Glutamatergic neuron (in vitro differentiated cells): ENCODE data around the gene GNAQ. TPM values are rescaled to one million over a fixed set of nuclear protein-coding genes. Genes with fewer than 3 reads are reported as not detected.

Experiments used
- DNase-seq: peaks from one replicate; pipeline ENCODE4 v3.0.0; 2022
- H3K27ac Mint-ChIP-seq: one replicate; pipeline ENCODE4 v1.8.0; 2020; ENCODE audit warnings: mild to moderate bottlenecking, mixed read lengths, inconsistent platforms; ENCODE audit not compliant: unreplicated experiment
- H3K27me3 Mint-ChIP-seq: one replicate; pipeline ENCODE4 v1.8.0; 2020; ENCODE audit warnings: mild to moderate bottlenecking, moderate library complexity, mixed read lengths, inconsistent platforms; ENCODE audit not compliant: unreplicated experiment
- H3K36me3 Mint-ChIP-seq: one replicate; pipeline ENCODE4 v1.8.0; 2020; ENCODE audit warnings: mild to moderate bottlenecking, mixed read lengths, inconsistent platforms; ENCODE audit not compliant: unreplicated experiment
- H3K4me1 Mint-ChIP-seq: one replicate; pipeline ENCODE4 v1.8.0; 2020; ENCODE audit warnings: mild to moderate bottlenecking, low read depth, mixed read lengths, inconsistent platforms; ENCODE audit not compliant: unreplicated experiment
- H3K4me3 Mint-ChIP-seq: one replicate; pipeline ENCODE4 v1.8.0; 2020; ENCODE audit warnings: mild to moderate bottlenecking, mixed read lengths, inconsistent platforms; ENCODE audit not compliant: unreplicated experiment
- H3K9me3 Mint-ChIP-seq: one replicate; pipeline ENCODE4 v1.8.0; 2020; ENCODE audit warnings: mild to moderate bottlenecking, moderate library complexity, mixed read lengths, inconsistent platforms; ENCODE audit not compliant: unreplicated experiment
- total RNA-seq: library from RNA; stranded (reverse); fragmentation: NEBNext Ultra II Directional; extraction: Animal tissue kit (Norgen Biotek cat#: 25700); gene quantifications from one replicate; pipeline ENCODE4 v1.2.1, GENCODE V29; 2021; ENCODE audit not compliant: unreplicated experiment
- TF ChIP-seq, protein P1 (sequence below): fragments of 200-600 bp; sonication (generic); IDR thresholded peaks from one replicate; pipeline ENCODE4 v1.5.0; 2021; ENCODE audit not compliant: partially characterized antibody, unreplicated experiment

GNAQ gene
- total RNA-seq, 1 donor from 2014 or later, result 72.8 TPM

DNA sequence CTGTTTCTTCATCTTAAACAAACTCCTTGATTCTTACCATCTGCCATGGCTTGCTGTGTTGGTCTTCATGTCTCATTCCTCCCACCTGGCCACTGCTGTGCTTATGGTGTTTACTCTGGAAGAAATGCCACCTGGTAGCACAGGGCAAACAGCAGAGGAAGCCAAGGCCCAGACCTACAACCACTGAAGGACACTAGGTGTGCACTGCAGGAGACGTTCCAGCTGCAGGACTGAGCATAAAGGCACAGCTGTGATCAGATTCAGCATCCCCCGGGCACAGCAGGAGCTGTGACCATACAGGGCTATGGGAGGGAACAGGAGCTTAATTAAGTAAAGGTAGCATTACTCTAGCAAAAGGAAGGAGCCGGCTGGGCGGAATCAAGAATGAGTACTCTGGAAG is 12.6 kb upstream of the GNAQ start:
- TF ChIP-seq, protein P1, sequence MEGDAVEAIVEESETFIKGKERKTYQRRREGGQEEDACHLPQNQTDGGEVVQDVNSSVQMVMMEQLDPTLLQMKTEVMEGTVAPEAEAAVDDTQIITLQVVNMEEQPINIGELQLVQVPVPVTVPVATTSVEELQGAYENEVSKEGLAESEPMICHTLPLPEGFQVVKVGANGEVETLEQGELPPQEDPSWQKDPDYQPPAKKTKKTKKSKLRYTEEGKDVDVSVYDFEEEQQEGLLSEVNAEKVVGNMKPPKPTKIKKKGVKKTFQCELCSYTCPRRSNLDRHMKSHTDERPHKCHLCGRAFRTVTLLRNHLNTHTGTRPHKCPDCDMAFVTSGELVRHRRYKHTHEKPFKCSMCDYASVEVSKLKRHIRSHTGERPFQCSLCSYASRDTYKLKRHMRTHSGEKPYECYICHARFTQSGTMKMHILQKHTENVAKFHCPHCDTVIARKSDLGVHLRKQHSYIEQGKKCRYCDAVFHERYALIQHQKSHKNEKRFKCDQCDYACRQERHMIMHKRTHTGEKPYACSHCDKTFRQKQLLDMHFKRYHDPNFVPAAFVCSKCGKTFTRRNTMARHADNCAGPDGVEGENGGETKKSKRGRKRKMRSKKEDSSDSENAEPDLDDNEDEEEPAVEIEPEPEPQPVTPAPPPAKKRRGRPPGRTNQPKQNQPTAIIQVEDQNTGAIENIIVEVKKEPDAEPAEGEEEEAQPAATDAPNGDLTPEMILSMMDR, result no peak
- Mint-ChIP-seq H3K4me1 (no peaks in the 10 kb centered on the region), H3K4me3 (no peak overlapping the region), H3K27ac (no peak overlapping the region), H3K36me3 (no peaks in the 10 kb centered on the region), H3K9me3 (no peaks in the 10 kb centered on the region), H3K27me3 (no peaks in the 10 kb centered on the region)
- no peak for DNase-seq

DNA sequence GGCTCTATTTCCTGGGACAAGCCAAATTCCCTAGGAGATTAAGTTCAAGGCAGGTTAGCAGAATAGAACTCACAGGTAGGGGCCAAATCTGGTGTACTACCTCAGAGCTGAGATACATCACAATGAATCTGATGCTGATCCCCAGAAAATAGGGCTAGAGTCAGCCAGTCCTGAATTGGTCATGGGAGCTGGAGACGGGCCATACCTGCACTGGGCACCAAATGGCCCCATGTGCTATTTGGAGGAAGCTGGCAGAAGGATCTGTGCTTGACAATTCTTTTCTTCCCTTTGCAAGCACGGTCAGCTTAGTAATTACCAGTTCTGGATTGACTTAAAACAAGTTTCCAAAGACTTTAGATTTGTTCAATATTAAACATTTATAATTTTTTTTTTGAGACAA is 10.4 kb upstream of the GNAQ start:
- H3K4me3 Mint-ChIP-seq, result no peak overlapping the region
- peaks cover 2% of the 10 kb centered on the region for H3K9me3 Mint-ChIP-seq
- TF ChIP-seq, protein P1, result no peak
- H3K36me3 Mint-ChIP-seq, result no peaks in the 10 kb centered on the region
- no peak overlapping the region for H3K27ac Mint-ChIP-seq
- no peaks in the 10 kb centered on the region for H3K27me3 Mint-ChIP-seq
- DNase-seq, result no peak
- no peaks in the 10 kb centered on the region for H3K4me1 Mint-ChIP-seq

DNA sequence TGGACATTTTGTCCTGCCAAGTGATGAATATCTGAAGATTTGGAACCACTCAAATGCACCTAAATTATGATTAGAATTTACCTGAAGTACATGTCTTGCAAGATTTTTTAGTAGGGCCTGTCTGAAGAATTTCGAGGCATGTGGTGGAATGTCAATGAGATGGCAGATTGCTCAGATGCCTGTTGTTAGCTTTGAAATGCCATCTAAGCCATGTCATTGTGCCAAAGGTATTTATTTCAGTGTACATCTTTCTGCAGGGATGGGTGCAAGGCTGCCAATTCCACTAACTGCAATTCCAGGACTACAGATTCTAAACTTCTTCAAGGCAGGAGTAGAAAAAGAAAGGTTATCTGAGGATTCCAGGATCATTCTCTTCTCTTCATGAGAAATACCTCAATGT is 9.1 kb upstream of the GNAQ start:
- DNase-seq, result no peak
- no peak overlapping the region for H3K27ac Mint-ChIP-seq
- H3K36me3 Mint-ChIP-seq, result no peaks in the 10 kb centered on the region
- H3K27me3 Mint-ChIP-seq, result no peaks in the 10 kb centered on the region
- peaks cover 2% of the 10 kb centered on the region for H3K9me3 Mint-ChIP-seq
- TF ChIP-seq, protein P1, result no peak
- no peak overlapping the region for H3K4me3 Mint-ChIP-seq
- no peaks in the 10 kb centered on the region for H3K4me1 Mint-ChIP-seq

DNA sequence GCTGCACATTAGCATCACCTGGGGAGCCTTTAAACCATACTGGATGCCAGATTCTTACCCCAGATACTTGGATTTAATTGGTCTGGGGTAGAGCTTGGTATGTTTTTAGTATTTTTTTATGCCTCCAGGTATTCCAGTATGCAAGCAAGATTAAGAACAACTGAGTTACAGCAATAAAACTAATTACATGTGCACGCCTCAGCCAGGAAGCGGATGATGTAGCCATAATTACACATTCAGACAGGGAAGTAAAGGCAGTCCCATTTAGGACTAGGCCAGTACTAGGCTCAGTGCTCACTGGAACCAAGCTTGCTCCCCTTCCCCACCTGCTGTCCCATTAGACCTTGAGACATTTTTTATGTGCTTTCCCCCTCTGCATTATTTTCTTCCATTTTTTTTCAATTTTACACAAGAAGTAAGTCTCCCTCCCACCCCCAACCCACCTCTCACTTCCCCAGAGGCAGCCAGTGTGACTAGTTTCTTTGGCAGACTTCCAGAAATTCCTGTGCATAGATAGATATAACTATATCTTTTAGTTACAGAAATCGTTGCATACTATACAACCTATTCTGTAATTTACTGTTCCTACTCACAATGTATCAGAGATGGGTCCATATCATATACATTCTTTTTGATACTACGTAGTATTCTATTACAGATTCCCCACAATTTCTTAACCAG is 7.1 kb upstream of the GNAQ start:
- Mint-ChIP-seq H3K4me3 (no peak overlapping the region), H3K27ac (no peak overlapping the region), H3K27me3 (no peaks in the 10 kb centered on the region), H3K36me3 (no peaks in the 10 kb centered on the region), H3K9me3 (peaks cover 2% of the 10 kb centered on the region), H3K4me1 (peaks cover 3% of the 10 kb centered on the region)
- TF ChIP-seq, protein P1, result no peak
- DNase-seq, result no peak

DNA sequence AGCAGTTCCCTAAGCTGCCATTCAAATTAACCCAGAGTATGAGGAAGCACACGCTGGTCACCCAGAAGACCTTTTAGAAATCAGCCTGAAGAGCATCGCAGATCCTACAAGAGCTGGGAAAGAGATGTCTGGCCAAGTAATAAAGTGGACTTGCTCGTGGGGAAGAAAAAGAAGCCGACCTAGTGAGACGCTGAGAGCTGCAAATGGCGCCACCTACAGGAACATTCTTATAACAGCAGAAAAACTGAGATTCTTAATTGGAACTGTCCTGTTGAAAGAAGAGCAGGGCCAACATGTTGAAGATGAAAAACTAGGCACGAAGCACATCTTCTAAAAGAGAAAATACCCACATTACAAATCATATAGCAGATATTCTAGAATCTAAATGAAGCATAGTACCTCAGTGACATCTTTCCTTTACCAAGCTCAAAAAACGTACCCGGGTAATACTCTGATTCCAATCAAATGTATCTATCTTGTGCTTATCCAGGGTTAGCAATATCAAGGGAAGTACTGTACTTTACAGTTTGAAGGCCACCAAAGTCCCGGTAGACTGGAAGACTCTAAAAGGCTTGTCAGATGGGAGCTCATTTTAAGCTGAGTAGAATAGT is 3.9 kb upstream of the GNAQ start:
- Mint-ChIP-seq H3K27me3 (peaks cover 8% of the 10 kb centered on the region), H3K4me1 (peaks cover 7% of the 10 kb centered on the region), H3K9me3 (peaks cover 9% of the 10 kb centered on the region), H3K27ac (no peak overlapping the region), H3K4me3 (no peak overlapping the region), H3K36me3 (no peaks in the 10 kb centered on the region)
- peak; percentile 30 for DNase-seq
- TF ChIP-seq, protein P1, result peak; percentile 83
